SU-DHL-6 (cell line): Measurements from ENCODE around the gene H19.

Source experiments
- CTCF ChIP-seq: fragments of 200-600 bp; sonication (generic); IDR thresholded peaks from one replicate; pipeline ENCODE4 v1.5.1; 2017; ENCODE audit warnings: antibody characterized with exemption, mild to moderate bottlenecking, low read length, moderate library complexity; ENCODE audit not compliant: insufficient read depth, poor library complexity, severe bottlenecking
- EZH2phosphoT487 ChIP-seq: fragments of 200-600 bp; sonication (generic), shearing (Covaris generic); conservative IDR thresholded peaks from 2 replicates; pipeline ENCODE4 v1.6.1; 2018; ENCODE audit warnings: mild to moderate bottlenecking, antibody characterized with exemption, low read length, moderate library complexity, mixed read lengths

GRCh38 chr11:2015025-2015424 is 17.4 kb upstream of the H19 start:
- TF ChIP-seq CTCF (no peak), EZH2phosphoT487 (no peak)
